ENCODE measurements around the gene ZNF609. TPM values are rescaled to one million over a fixed set of nuclear protein-coding genes. Genes with fewer than 3 reads are reported as not detected.

ZNF609 gene
- total and polyA plus RNA-seq, 10 of the 15 experiments (the other 5 are each of a cell fraction or from before 2014, with no cell fraction given), result 5.1 to 35.3 (median 13.6) TPM

DNA sequence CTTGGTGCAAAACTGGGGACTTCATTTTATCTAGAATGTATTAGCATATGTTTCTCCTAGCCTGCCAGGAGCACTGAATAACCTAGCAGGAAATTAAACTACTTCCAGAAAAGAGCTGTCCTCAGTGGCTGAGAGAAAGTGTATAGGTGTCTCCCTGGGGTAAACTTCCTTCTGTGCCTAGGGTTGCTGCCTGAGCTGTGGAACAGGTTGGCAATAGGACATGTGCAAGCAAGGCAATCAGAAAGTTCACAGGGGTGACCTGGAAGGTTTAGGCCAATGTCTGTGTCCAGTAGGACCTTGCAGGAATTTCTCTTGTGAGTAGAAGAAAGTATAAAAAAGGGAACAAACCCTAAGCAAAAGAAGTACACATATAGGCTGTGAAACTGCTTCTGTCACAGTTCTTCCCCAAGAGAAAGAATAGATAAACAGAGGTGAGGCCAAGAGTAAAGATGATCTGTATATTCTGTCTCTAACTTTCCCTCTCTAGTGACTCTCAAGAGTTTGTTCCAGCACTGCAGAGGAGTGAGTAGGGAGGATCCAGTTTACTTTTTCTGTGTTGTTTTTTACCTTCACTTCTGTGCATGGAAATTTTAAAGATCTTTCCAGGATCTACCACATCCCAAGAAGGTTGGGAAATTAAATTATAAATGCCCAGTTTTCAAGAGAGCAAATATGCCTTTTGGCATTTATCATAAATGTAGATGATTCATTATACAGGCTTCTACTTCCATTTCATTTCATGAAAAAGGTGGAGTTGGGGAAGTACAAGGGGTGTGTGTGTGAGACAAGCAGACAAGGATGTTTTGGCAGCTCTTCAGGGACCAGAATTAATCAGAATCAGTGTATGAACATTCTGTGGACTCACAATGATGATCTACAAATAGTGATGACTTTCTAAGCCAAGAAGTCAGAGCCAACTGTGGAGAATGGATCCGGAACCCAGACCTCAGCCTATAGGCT is 159.8 kb downstream of the ZNF609 start (continued):
- TF ChIP-seq, protein P1, sequence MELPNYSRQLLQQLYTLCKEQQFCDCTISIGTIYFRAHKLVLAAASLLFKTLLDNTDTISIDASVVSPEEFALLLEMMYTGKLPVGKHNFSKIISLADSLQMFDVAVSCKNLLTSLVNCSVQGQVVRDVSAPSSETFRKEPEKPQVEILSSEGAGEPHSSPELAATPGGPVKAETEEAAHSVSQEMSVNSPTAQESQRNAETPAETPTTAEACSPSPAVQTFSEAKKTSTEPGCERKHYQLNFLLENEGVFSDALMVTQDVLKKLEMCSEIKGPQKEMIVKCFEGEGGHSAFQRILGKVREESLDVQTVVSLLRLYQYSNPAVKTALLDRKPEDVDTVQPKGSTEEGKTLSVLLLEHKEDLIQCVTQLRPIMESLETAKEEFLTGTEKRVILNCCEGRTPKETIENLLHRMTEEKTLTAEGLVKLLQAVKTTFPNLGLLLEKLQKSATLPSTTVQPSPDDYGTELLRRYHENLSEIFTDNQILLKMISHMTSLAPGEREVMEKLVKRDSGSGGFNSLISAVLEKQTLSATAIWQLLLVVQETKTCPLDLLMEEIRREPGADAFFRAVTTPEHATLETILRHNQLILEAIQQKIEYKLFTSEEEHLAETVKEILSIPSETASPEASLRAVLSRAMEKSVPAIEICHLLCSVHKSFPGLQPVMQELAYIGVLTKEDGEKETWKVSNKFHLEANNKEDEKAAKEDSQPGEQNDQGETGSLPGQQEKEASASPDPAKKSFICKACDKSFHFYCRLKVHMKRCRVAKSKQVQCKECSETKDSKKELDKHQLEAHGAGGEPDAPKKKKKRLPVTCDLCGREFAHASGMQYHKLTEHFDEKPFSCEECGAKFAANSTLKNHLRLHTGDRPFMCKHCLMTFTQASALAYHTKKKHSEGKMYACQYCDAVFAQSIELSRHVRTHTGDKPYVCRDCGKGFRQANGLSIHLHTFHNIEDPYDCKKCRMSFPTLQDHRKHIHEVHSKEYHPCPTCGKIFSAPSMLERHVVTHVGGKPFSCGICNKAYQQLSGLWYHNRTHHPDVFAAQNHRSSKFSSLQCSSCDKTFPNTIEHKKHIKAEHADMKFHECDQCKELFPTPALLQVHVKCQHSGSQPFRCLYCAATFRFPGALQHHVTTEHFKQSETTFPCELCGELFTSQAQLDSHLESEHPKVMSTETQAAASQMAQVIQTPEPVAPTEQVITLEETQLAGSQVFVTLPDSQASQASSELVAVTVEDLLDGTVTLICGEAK (IDR thresholded peaks at IDR 0.05; ENCODE audit: borderline replicate concordance), result no peak
- TF ChIP-seq, protein P2, sequence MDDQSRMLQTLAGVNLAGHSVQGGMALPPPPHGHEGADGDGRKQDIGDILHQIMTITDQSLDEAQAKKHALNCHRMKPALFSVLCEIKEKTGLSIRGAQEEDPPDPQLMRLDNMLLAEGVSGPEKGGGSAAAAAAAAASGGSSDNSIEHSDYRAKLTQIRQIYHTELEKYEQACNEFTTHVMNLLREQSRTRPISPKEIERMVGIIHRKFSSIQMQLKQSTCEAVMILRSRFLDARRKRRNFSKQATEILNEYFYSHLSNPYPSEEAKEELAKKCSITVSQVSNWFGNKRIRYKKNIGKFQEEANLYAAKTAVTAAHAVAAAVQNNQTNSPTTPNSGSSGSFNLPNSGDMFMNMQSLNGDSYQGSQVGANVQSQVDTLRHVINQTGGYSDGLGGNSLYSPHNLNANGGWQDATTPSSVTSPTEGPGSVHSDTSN (IDR thresholded peaks at IDR 0.05; ENCODE audit: insufficient replicate concordance, low read depth, low read length), result no peak
- TF ChIP-seq MEF2B (IDR thresholded peaks at IDR 0.05; ENCODE audit: partially characterized antibody, poor library complexity, severe bottlenecking) (peak; percentile 66), SPI1 (IDR thresholded peaks at IDR 0.05; ENCODE audit: borderline replicate concordance, insufficient read depth, low read depth, low read length) (no peak), GATAD2B (conservative IDR thresholded peaks at IDR 0.05; ENCODE audit: low read depth) (0 out of 2 replicates have a peak, but pooled peaks have one; percentile 47), TCF3 (IDR thresholded peaks at IDR 0.05; ENCODE audit: borderline replicate concordance, insufficient read depth, low read depth, low read length) (no peak), RAD21 (IDR thresholded peaks at IDR 0.05; ENCODE audit: insufficient read depth, low read depth, low read length) (no peak), TCF7 (IDR thresholded peaks at IDR 0.05; ENCODE audit: borderline replicate concordance) (no peak), ESRRA (IDR thresholded peaks at IDR 0.05; ENCODE audit: low read length) (no peak), FOXM1 (IDR thresholded peaks at IDR 0.05; ENCODE audit: low read depth, low read length) (no peak), NBN (IDR thresholded peaks at IDR 0.05) (no peak), NFXL1 (IDR thresholded peaks at IDR 0.05; ENCODE audit: borderline replicate concordance) (no peak)
- TF ChIP-seq, protein P3, sequence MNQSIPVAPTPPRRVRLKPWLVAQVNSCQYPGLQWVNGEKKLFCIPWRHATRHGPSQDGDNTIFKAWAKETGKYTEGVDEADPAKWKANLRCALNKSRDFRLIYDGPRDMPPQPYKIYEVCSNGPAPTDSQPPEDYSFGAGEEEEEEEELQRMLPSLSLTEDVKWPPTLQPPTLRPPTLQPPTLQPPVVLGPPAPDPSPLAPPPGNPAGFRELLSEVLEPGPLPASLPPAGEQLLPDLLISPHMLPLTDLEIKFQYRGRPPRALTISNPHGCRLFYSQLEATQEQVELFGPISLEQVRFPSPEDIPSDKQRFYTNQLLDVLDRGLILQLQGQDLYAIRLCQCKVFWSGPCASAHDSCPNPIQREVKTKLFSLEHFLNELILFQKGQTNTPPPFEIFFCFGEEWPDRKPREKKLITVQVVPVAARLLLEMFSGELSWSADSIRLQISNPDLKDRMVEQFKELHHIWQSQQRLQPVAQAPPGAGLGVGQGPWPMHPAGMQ (IDR thresholded peaks at IDR 0.05; ENCODE audit: borderline replicate concordance), result no peak
- TF ChIP-seq, protein P4, sequence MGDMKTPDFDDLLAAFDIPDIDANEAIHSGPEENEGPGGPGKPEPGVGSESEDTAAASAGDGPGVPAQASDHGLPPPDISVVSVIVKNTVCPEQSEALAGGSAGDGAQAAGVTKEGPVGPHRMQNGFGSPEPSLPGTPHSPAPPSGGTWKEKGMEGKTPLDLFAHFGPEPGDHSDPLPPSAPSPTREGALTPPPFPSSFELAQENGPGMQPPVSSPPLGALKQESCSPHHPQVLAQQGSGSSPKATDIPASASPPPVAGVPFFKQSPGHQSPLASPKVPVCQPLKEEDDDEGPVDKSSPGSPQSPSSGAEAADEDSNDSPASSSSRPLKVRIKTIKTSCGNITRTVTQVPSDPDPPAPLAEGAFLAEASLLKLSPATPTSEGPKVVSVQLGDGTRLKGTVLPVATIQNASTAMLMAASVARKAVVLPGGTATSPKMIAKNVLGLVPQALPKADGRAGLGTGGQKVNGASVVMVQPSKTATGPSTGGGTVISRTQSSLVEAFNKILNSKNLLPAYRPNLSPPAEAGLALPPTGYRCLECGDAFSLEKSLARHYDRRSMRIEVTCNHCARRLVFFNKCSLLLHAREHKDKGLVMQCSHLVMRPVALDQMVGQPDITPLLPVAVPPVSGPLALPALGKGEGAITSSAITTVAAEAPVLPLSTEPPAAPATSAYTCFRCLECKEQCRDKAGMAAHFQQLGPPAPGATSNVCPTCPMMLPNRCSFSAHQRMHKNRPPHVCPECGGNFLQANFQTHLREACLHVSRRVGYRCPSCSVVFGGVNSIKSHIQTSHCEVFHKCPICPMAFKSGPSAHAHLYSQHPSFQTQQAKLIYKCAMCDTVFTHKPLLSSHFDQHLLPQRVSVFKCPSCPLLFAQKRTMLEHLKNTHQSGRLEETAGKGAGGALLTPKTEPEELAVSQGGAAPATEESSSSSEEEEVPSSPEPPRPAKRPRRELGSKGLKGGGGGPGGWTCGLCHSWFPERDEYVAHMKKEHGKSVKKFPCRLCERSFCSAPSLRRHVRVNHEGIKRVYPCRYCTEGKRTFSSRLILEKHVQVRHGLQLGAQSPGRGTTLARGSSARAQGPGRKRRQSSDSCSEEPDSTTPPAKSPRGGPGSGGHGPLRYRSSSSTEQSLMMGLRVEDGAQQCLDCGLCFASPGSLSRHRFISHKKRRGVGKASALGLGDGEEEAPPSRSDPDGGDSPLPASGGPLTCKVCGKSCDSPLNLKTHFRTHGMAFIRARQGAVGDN (IDR thresholded peaks at IDR 0.05), result 0 out of 2 replicates have a peak, but pooled peaks have one; percentile 23
